ENCODE results near the gene LARP6.

The LARP6 gene

DNA sequence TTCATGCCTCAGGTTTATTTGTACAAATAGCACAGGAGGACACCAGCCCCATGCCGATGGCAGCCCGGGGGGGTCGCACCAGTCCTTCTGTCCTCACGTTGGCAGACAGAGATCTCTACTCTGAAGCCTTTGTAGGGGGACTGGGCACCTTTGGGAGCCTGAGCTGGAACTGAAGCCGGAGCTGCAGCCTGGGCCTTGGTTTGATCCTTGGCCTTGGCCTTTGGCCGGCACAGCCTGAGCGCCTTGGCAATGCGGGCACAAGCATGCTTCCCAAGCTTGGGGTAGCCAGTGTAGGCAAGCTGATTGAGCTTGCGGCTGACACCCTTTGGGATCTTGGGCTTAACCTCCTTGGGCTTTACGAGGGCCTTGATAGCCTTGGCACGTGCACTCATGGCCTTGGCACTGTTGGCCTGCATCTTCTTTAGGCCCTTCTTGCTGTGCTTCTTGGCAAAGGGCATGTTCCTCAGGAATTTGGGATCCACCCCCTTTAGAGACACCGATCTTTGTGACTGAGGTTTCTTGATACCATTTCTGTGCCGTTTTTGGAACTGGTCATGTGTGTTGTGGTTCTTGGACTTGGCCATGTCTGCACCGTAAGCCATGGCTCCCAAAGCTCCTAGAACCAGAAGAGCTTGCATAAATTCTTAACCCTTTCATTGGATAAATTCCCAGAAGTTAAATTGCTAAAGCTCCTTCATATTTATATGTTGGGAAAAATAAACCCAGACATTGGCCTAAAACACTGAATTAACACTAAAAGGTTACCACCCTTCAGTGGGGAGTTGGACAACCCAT lies 57.2 kb downstream of the LARP6 start:
- in situ Hi-C loops (cut with HindIII; ENCODE audit: low sequenced_read_pairs) = no loop called here

- in situ Hi-C loops (cut with HindIII; ENCODE audit: low sequenced_read_pairs) = no loop called here
Measured at GRCh38 chr15:70795311-70795665, 58.7 kb downstream of the LARP6 start.

GRCh38 chr15:70794596-70795310 lies 59.2 kb downstream of the LARP6 start:
- in situ Hi-C loops (cut with HindIII; ENCODE audit: low sequenced_read_pairs) = no loop called here

- in situ Hi-C loops (cut with HindIII; ENCODE audit: low sequenced_read_pairs) = no loop called here
Measured at GRCh38 chr15:70793694-70794093, 60.3 kb downstream of the LARP6 start.

DNA sequence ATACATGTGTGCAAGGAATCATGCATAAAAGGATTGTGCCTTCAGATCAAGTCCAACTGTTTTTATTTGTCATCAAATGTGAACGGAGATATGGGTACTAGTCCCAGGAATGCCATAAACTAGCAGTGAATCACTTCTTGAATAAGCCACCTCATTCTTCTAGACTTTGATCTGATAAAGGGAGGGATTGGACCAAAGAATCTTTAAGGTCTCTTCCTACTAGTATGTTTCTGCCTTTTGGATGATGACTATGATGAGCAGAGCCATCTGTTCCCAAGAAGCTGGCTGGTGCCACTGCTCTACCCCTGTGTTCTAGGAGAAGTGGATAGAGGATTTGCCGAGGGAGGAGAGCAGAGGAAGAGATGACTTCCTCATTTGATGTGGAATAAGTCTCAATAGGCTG lies 61.8 kb downstream of the LARP6 start:
- in situ Hi-C loops (cut with HindIII; ENCODE audit: low sequenced_read_pairs) = no loop called here

- in situ Hi-C loops (cut with HindIII; ENCODE audit: low sequenced_read_pairs) = no loop called here
Measured at GRCh38 chr15:70791259-70791658, 62.7 kb downstream of the LARP6 start.

DNA sequence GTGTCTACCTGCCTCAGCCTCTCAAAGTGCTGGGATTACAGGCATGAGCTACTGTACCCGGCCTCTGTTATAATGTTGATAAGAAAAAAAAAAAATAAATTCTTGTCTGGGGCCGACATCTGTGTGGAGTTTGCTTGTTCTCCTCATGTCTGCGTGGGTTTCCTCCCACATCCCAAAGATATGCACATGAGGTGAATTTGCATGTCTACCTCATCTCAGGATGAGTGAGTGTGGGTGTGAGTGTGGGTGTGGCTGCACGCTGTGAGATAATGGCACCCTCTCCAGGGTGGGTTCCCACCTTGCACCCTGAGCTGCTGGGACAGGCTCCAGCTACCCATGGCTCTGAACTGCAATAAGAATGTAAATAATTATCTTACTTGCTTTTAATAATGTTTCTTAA lies 64.7 kb downstream of the LARP6 start:
- in situ Hi-C loops (cut with HindIII; ENCODE audit: low sequenced_read_pairs) = no loop called here

- in situ Hi-C loops (cut with HindIII; ENCODE audit: low sequenced_read_pairs) = no loop called here
Measured at GRCh38 chr15:70788114-70789049, 65.6 kb downstream of the LARP6 start.

GRCh38 chr15:70786996-70787395 lies 67.0 kb downstream of the LARP6 start:
- in situ Hi-C loops (cut with HindIII; ENCODE audit: low sequenced_read_pairs) = no loop called here

DNA sequence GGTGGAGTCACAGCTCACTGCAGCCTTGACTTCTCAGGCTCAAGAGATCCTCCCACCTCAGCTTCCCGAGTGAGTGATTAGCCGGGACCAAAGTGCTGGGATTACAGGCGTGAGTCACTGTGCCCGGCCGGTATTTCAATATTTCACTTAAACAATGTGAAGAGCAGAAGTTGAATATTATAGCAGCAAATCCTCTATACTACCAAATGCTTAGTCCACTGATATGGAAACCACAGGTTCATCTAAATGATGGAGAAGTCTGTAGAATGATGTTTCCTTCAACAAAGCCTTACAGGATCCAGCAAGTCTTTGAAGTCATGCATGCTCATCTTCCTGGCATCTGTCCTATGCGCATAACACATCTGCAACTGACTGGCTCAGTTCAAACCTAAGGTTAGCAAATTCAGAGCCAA lies 70.3 kb downstream of the LARP6 start:
- in situ Hi-C loops (cut with HindIII; ENCODE audit: low sequenced_read_pairs) = no loop called here

- in situ Hi-C loops (cut with HindIII; ENCODE audit: low sequenced_read_pairs) = no loop called here
Measured at GRCh38 chr15:70783041-70783440, 70.9 kb downstream of the LARP6 start.

DNA sequence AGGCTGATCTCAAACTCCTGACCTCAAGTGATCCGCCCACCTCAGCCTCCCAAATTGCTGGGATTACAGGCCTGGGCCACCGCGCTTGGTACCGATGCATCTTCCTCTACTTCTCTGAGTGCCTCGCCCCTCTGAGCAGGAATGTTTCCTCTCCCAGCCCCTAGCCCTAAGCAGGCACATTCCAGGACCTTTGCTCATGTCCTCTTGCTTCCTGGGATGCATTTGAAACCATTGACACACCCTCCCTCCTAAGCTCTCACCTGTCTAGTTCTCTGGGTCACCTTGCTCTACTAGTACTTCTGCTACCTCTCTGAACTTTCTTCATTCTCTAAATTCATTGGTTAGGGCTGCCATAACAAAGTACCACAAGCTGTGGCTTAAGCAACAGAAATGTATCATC lies 72.7 kb downstream of the LARP6 start:
- in situ Hi-C loops (cut with HindIII; ENCODE audit: low sequenced_read_pairs) = no loop called here

All from endothelial cell of hepatic sinusoid (primary cell).